GM20431 (cell line): Measurements from ENCODE around the gene MITD1.
"Not testable (repeated sequence)": the region's sequence is repeated elsewhere in the genome, so short reads cannot be mapped to it uniquely, and the experiment has no call there.

Source experiments
- in situ Hi-C: fragments of 300-500 bp; cut with MseI, MboI; formaldehyde crosslinking; loops from one replicate; pipeline ENCODE4 v1.15.0; 2020; ENCODE audit warnings: low sequenced_read_pairs; ENCODE audit not compliant: unreplicated experiment

MITD1 gene

GRCh38 chr2:99156891-99157290 is 24.0 kb downstream of the MITD1 start:
- in situ Hi-C loops, result no loop called here

DNA sequence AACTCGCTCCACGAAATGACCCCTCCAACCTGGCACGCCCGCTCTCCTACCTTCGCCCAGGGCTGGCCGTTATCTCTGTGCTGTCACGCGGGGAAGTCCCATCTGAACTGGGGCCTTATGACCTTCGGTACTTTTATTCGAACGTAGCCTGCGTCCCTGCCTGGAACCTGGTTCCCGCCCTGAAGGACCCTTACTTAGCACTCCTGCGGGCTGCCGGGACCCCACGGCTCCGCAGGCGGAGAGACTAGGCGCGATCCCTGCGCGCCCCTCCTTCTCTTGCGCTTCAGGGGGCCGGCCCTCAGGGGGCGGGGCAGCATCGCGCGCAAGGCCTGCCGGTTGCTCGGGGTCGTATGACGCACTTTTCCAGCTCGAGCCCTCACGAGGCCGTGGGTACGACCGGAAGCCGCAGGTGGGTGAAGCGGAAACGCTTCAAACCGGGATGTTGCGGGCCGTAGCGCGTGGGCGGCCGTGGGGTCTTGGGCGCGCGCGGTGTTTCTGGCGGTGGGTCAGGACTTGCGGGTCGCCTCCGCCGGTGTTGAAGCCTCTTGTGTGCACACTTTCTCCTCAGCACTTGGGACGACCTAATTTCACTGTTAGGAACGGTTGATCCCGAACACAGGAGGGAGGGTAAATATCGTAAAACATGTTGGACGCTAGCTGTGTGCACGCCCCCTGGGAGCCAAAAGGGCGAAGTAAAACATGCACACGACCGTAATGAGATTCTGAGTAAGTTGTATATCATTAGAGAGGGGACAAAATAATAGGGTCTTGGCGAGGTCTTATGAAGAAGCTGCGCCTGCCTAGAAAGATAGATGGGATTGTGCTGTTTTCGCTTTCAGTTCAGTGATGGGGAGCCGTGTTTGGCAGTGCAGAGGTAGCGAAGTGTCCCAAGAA is 26.0 kb downstream of the MITD1 start, which contains the start of the genes LIPT1 and TSGA10:
Gene LIPT1, plus strand, starts transcription at position 325 of the 894 bp plus-strand sequence. CDS start 6,991 bp downstream, outside the sequence.
Gene TSGA10, minus strand, starts transcription at position 300 of the 894 bp plus-strand sequence. CDS start 45,503 bp downstream, outside the sequence.
- in situ Hi-C loops, result no loop called here

GRCh38 chr2:99153921-99154604 is 26.8 kb downstream of the MITD1 start:
- in situ Hi-C loops, result no loop called here

DNA sequence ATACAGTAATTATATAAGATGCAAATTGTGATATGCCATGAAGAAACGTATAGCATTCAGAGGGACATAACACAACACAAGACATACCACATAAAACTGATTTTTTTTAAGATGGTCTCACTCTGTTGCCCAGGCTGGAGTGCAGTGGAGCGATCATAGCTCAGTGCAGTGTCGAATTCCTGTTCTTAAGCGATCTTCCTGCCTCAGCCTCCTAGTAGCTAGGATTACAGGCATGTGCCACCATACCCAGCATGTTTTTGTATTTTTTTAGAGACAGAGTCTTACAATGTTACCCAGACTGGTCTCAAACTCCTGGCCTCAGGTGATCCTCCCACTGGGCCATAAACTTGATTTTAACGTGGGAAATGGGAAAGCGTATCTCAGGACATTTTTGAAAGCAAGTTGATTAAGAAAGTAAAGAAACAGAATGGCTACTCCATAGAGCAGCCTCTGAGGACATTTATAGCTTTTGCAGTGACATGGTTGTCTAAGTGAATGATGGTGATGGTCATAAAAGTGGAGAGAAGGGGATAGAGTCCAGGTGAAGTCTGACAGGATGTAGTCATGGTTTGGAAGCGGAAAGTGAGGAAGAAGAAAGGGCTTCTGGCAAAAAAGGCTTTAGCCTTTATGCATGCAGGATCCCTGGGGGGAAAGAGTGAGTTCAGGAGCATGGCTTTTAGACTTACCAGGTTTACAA is 28.5 kb downstream of the MITD1 start:
- in situ Hi-C loops, result no loop called here

- in situ Hi-C loops, result no loop called here
Observed at GRCh38 chr2:99150706-99151105, 30.2 kb downstream of the MITD1 start.

GRCh38 chr2:99141110-99142108 is 39.4 kb downstream of the MITD1 start, which contains the start of gene C2orf15:
TSS of gene C2orf15 (plus strand) at chr2:99141707. CDS start at chr2:99150559, 8,852 bp downstream.
- in situ Hi-C loops, result no loop called here

DNA sequence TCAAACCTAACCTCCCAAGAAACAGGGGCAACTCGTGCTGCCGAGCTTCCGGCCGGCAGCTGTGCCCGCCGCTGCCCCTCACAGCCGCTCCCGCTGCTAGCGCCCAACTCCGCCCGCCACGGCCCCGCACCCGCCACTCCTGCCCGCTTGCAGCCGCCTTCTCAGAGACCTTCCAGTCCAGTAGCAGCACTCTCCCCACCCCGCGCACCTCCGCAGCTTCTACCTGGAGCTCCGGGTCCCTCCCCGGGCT is 40.1 kb downstream of the MITD1 start:
- in situ Hi-C loops, result no loop called here

DNA sequence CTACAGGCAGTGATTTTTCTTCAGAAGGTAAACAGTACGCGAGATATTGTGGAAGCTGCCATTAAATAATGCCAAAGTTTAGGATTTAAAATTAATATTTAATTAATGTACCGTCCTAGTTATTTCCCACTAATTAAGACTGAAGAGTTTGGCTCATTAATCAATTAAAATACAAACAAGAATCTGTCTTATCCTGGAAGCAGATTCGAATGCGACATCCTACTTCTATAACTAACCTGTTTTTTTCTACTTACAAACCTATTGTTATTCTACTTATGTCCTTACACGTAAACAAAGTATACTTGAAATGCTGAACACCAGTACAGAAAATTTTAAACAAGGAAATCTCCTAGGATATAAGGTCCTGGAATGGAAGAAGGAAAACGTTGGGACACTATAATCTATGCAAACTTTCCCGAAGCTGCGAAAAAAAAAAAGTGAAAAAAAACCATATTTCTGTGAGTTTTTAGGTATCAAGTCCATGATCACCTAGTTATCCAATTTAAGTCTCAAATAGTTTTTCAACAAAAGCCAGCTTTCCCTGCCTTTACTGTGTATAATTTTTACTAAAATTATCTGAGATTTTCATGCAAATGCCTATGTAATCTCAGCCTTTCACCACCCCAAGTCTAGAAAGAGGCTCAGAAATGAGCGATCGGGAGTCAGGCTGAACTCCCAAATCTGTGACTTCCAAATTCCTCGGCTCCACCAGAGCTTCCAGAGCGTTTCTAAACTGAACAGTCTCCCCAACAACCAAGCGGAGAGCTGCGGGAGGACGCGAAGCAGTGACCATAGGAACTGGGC is 40.6 kb downstream of the MITD1 start:
- in situ Hi-C loops, result no loop called here

DNA sequence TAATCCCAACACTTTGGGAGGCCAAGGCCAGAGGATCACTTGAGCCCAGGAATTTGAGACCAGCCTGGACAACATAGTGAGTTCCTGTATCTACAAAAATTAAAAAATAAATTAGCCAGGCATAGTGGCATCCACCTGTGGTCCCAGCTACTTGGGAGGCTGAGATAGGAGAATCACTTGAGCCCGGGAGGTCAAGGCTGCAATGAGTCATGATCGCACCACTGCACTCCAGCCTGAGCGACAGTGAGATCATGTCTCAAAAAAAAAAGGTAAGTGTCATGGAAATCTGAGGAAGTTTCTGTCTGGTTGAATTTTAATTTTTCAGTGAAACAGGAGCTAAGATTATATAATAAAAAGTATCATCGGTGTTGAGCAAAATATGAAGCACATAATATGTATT is 41.9 kb downstream of the MITD1 start:
- in situ Hi-C loops, result no loop called here

- in situ Hi-C loops, result not testable (repeated sequence)
Observed at GRCh38 chr2:99135044-99135556, 45.8 kb downstream of the MITD1 start.

DNA sequence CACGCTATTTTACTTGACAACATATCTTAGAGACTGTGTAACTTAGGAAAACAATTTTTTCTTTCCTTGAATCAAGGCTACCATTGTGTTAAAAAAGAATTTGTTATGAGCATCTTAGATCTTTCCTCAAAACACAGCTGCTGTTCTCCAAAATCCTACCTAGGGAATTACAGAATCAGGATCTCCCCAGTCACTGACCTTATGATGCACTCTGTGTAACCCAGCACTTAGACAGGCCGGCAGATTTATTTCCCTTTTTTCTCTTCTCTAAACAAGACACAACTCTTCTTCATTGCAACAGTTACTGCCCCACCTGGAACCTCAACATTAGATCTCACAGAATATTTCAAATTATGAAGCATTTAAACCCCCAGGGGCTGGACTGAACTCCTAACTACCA is 52.9 kb downstream of the MITD1 start:
- in situ Hi-C loops, result no loop called here
